SU-DHL-6 (cell line): Measurements from ENCODE around the gene LCP1.

Source experiments
- H2AFZ ChIP-seq: fragments of 200-600 bp; sonication (generic); 2 replicates; pipeline ENCODE4 v1.6.1; 2014; ENCODE audit warnings: low read depth, mild to moderate bottlenecking, moderate library complexity, mixed read lengths, antibody characterized with exemption, low read length; ENCODE audit not compliant: severe bottlenecking
- H3F3A ChIP-seq: fragments of 200-600 bp; shearing (Covaris generic); 2 replicates; pipeline ENCODE4 v1.6.0; 2016; ENCODE audit warnings: antibody characterized with exemption, mild to moderate bottlenecking; ENCODE audit not compliant: insufficient read depth
- H3K27ac ChIP-seq: fragments of 200-600 bp; sonication (generic); 2 replicates; pipeline ENCODE4 v1.5.1; 2016; ENCODE audit warnings: low read depth, mild to moderate bottlenecking, low read length, moderate library complexity, mixed read lengths
- H3K27me3 ChIP-seq: fragments of 200-600 bp; sonication (generic), shearing (Covaris generic); 2 replicates; pipeline ENCODE4 v1.6.0; 2014; ENCODE audit warnings: mild to moderate bottlenecking, low read length
- H3K36me3 ChIP-seq: fragments of 200-600 bp; sonication (generic); 2 replicates; pipeline ENCODE4 v1.6.1; 2014; ENCODE audit warnings: mild to moderate bottlenecking, low read length, mixed read lengths
- H3K4me2 ChIP-seq: fragments of 300-600, 200-600 bp; shearing (Covaris generic), sonication (generic); 2 replicates; pipeline ENCODE4 v1.6.0; 2014; ENCODE audit warnings: low read length, low read depth, mild to moderate bottlenecking; ENCODE audit not compliant: poor library complexity, severe bottlenecking
- H3K4me3 ChIP-seq: fragments of 200-600 bp; sonication (generic); 2 replicates; pipeline ENCODE4 v1.5.1; 2014; ENCODE audit warnings: antibody characterized with exemption, low read length, mild to moderate bottlenecking, mixed read lengths; ENCODE audit not compliant: insufficient read depth, poor library complexity, severe bottlenecking
- H3K79me2 ChIP-seq: fragments of 200-600 bp; sonication (generic); 2 replicates; pipeline ENCODE4 v1.6.1; 2014; ENCODE audit warnings: mild to moderate bottlenecking, low read length, moderate library complexity; ENCODE audit not compliant: insufficient read depth
- H3K9ac ChIP-seq: fragments of 200-600 bp; sonication (generic); 2 replicates; pipeline ENCODE4 v1.7.0; 2014; ENCODE audit warnings: mild to moderate bottlenecking, low read length
- H3K9me2 ChIP-seq: fragments of 200-600 bp; sonication (generic); replicated peaks from 2 replicates; pipeline ENCODE4 v1.6.1; 2014; ENCODE audit warnings: low read length; ENCODE audit not compliant: insufficient read depth
- H3K9me3 ChIP-seq: fragments of 200-600 bp; sonication (generic); 2 replicates; pipeline ENCODE4 v1.6.1; 2014; ENCODE audit warnings: low read length, mixed read lengths; ENCODE audit not compliant: insufficient read depth
- H4K20me1 ChIP-seq: fragments of 200-600 bp; sonication (generic); 2 replicates; pipeline ENCODE4 v1.6.1; 2014; ENCODE audit warnings: low read depth, mild to moderate bottlenecking, antibody characterized with exemption, low read length, moderate library complexity, mixed read lengths
- EZH2phosphoT487 ChIP-seq: fragments of 200-600 bp; sonication (generic), shearing (Covaris generic); conservative IDR thresholded peaks from 2 replicates; pipeline ENCODE4 v1.6.1; 2018; ENCODE audit warnings: mild to moderate bottlenecking, antibody characterized with exemption, low read length, moderate library complexity, mixed read lengths
- TF ChIP-seq, protein P1 (sequence below): fragments of 200-600 bp; sonication (generic); IDR thresholded peaks from one replicate; pipeline ENCODE4 v1.5.1; 2017; ENCODE audit warnings: antibody characterized with exemption, mild to moderate bottlenecking, low read length, moderate library complexity; ENCODE audit not compliant: insufficient read depth, poor library complexity, severe bottlenecking

The LCP1 gene

DNA sequence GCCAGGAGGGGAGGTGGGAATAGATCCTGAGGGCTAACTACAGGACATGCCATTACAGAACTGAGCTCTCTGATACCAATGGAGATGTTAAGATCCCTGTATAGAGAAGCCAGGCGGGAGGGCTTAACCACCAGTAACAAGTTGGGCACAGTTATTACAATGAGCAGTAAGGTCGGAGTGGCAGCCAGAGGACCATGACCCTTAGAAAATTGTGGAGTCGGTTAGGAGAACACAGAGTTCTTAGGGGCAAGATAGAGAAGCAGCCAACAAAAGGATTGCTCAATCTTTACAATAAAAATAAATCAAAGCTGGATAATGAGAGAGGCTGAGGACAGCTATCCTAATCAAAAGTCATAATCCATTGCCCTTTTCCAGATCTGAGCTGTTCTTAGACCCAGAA, 87.5 kb downstream of the LCP1 start:
- no peaks in the 10 kb centered on the region for H3F3A ChIP-seq
- H3K9me3 ChIP-seq, result no peaks in the 10 kb centered on the region

DNA sequence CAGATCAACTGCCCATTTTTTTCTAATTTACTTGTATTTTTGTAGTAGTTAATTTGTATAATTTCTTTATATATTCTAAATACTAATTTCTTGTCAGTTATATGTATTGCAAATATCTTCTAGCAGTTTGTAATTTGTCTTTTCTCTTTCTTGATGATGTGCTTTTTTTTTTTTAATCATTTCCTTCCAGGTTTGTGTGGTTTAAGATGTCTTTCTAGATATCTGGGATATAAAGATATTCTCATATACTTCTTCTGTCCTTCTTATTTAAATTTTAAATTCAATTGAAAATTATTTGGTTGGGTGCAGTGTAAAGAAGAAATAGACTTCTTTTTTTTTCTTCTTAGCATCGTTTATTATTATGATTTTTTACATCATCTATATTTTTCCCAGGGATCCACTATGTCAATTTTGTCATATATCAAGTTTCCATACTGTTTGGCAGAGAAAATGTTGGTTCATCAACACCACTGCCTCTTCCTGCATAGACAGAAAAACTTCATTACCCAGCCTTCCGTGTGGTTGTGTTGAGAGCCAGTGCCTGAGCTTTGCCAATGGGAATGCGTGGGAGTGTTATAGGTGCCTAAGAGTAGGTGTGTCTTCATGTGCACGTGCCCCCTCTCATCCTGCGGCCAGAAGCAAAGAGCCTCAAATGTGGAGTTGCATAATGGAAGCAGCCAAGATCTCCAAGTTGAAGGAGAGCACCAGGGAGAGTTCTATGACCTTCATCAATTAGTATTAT, 93.0 kb downstream of the LCP1 start:
- Histone ChIP-seq H3K9me2 (no peaks in the 10 kb centered on the region), H3F3A (no peaks in the 10 kb centered on the region), H3K4me2 (no peak overlapping the region), H3K27me3 (no peaks in the 10 kb centered on the region), H3K4me3 (no peak overlapping the region), H2AFZ (no peak overlapping the region), H3K36me3 (no peaks in the 10 kb centered on the region), H3K9me3 (no peaks in the 10 kb centered on the region), H4K20me1 (no peaks in the 10 kb centered on the region), H3K27ac (no peak overlapping the region), H3K9ac (no peak overlapping the region), H3K79me2 (no peaks in the 10 kb centered on the region)
- TF ChIP-seq EZH2phosphoT487, result no peak
- TF ChIP-seq, protein P1, sequence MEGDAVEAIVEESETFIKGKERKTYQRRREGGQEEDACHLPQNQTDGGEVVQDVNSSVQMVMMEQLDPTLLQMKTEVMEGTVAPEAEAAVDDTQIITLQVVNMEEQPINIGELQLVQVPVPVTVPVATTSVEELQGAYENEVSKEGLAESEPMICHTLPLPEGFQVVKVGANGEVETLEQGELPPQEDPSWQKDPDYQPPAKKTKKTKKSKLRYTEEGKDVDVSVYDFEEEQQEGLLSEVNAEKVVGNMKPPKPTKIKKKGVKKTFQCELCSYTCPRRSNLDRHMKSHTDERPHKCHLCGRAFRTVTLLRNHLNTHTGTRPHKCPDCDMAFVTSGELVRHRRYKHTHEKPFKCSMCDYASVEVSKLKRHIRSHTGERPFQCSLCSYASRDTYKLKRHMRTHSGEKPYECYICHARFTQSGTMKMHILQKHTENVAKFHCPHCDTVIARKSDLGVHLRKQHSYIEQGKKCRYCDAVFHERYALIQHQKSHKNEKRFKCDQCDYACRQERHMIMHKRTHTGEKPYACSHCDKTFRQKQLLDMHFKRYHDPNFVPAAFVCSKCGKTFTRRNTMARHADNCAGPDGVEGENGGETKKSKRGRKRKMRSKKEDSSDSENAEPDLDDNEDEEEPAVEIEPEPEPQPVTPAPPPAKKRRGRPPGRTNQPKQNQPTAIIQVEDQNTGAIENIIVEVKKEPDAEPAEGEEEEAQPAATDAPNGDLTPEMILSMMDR, result no peak

More for the DNA sequence above, 87.5 kb downstream of the LCP1 start:
- H4K20me1 ChIP-seq, result no peaks in the 10 kb centered on the region
- no peaks in the 10 kb centered on the region for H3K9me2 ChIP-seq
- H3K36me3 ChIP-seq, result no peaks in the 10 kb centered on the region
- no peaks in the 10 kb centered on the region for H3K79me2 ChIP-seq
- H3K4me2 ChIP-seq, result no peak overlapping the region
- H3K9ac ChIP-seq, result no peak overlapping the region
- H3K27ac ChIP-seq, result no peak overlapping the region
- no peak overlapping the region for H2AFZ ChIP-seq
- no peak overlapping the region for H3K4me3 ChIP-seq
- no peaks in the 10 kb centered on the region for H3K27me3 ChIP-seq
- TF ChIP-seq, protein P1, result no peak
- TF ChIP-seq EZH2phosphoT487, result no peak

DNA sequence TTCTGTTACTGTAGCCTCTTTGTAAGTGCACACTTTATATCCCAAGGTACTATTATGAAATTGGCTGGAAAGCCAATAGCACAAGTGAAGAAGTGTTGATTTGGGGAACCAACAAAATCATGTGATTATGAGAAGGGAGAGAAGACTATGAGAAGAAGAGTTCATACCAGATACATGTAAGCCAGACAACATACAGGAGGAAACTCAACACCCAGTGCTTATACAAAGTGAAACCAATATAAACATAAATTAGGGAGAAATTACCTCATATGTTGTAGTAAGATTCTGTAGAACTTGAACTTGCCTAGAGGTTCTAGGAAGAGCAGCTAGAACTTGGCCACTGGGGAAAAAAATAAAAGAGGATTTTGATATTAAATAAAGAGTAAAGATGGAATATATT, 94.5 kb downstream of the LCP1 start:
- no peak overlapping the region for H2AFZ ChIP-seq
- H3K27me3 ChIP-seq, result no peaks in the 10 kb centered on the region
- no peaks in the 10 kb centered on the region for H3K36me3 ChIP-seq
- no peaks in the 10 kb centered on the region for H3K9me3 ChIP-seq
- no peak overlapping the region for H3K27ac ChIP-seq
- TF ChIP-seq EZH2phosphoT487, result no peak
- TF ChIP-seq, protein P1, result no peak
- H3K9ac ChIP-seq, result no peak overlapping the region
- no peaks in the 10 kb centered on the region for H3F3A ChIP-seq
- H3K4me3 ChIP-seq, result no peak overlapping the region
- H3K4me2 ChIP-seq, result no peak overlapping the region
- H4K20me1 ChIP-seq, result no peaks in the 10 kb centered on the region
- H3K79me2 ChIP-seq, result no peaks in the 10 kb centered on the region
- no peaks in the 10 kb centered on the region for H3K9me2 ChIP-seq
